Gastrocnemius medialis (tissue), 4 donors: ENCODE measurements around the gene SLC25A21. TPM values are rescaled to one million over a fixed set of nuclear protein-coding genes. Genes with fewer than 3 reads are reported as not detected.

Experiments used
- ATAC-seq, 2 donors: fragments of 150-250 bp; one replicate each; pipeline ENCODE4 v1.9.1; 2016
- DNase-seq, 2 donors: peaks; one replicate each; pipeline ENCODE4 v3.0.0-alpha.2; 2019
- H3K27ac ChIP-seq, 4 donors: fragments of 200-600 bp; sonication (generic); 1 replicate in 1 of 4; 2 replicates in 3 of 4; pipeline ENCODE4 v1.5.1; 2016 to 2018; ENCODE audit warnings: mild to moderate bottlenecking in 2 of 4, moderate library complexity in 1 of 4
- H3K27me3 ChIP-seq, 3 donors: fragments of 200-600 bp; sonication (generic) in 2 of 3; 1 replicate in 1 of 3; 2 replicates in 2 of 3; pipeline versions ENCODE4 v1.5.1 to v1.6.0; 2016 to 2019; ENCODE audit warnings: mild to moderate bottlenecking in 1 of 3, moderate library complexity in 1 of 3
- H3K36me3 ChIP-seq, 2 donors: fragments of 200-600 bp; sonication (generic) in 1 of 2; one replicate each; pipeline ENCODE4 v1.5.1; 2017 to 2018
- H3K4me1 ChIP-seq, 2 donors: fragments of 200-600 bp; sonication (generic) in 1 of 2; one replicate each; pipeline ENCODE4 v1.5.1; 2016 to 2017; ENCODE audit warnings: mild to moderate bottlenecking in 2 of 2
- H3K4me3 ChIP-seq, 4 donors: fragments of 200-600 bp; sonication (generic) in 3 of 4; 1 replicate in 1 of 4; 2 replicates in 3 of 4; pipeline ENCODE4 v1.5.1; 2016 to 2019; ENCODE audit warnings: mild to moderate bottlenecking in 2 of 4
- H3K9me3 ChIP-seq, 3 donors: fragments of 200-600 bp; sonication (generic) in 2 of 3; 1 replicate in 1 of 3; 2 replicates in 2 of 3; pipeline ENCODE4 v1.5.1; 2016 to 2019
- CTCF ChIP-seq, 5 experiments: fragments of 450-650 bp in 3 of 5; fragments of 200-600 bp in 2 of 5; sonication (generic) in 2 of 5; IDR thresholded peaks in 4 of 5; conservative IDR thresholded peaks in 1 of 5; 1 replicate in 4 of 5; 2 replicates in 1 of 5; pipeline ENCODE4 v1.5.1; 2016 to 2019; ENCODE audit warnings: antibody characterized with exemption in 5 of 5, mild to moderate bottlenecking in 3 of 5, moderate library complexity in 3 of 5
- POLR2A ChIP-seq, 2 donors: fragments of 450-650 bp; IDR thresholded peaks; one replicate each; pipeline ENCODE4 v1.6.1; 2017; ENCODE audit warnings: antibody characterized with exemption in 2 of 2, mild to moderate bottlenecking in 2 of 2, moderate library complexity in 2 of 2
- in situ Hi-C, 4 donors: fragments of 200-750 bp; cut with MboI; loops; one replicate each; pipeline versions ENCODE4 v1.15.0 to v1.8.0; 2017; ENCODE audit warnings: low sequenced_read_pairs in 4 of 4
- intact Hi-C: fragments of 100-400 bp; cut with DNase I; formaldehyde crosslinking; loops from one replicate; pipeline ENCODE4 v1.15.1; 2023; ENCODE audit warnings: low total_unique reads
- total RNA-seq, 4 donors: library from RNA; depleted of rRNA; stranded (reverse); fragments of >200 nt; gene quantifications; one replicate each; pipeline versions ENCODE4 v1.1.0 to v1.2.3, GENCODE V29; 2016

Gene SLC25A21
- total RNA-seq, 4 donors from 2014 or later = 1.9 TPM; not detected in 3

DNA sequence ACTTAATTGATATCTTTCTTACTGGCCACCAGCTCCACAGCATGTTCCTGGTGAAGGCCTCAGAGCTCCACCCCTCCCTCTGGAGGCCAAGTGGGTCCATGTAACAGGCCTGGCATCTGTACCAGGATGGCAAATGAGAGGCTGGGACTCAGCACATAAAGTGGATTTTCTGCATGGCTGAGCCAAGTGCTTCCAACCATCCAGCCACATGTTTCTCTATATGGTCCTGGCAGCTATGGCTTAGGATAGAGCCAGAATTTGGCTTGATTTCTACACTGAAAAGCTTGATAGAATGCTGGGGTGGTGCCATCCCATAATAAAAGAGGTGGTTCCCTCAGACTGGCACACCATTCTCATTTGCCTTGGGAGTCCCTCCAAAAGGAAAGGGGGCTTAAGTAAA is 416.6 kb downstream of the SLC25A21 start:
- H3K36me3 ChIP-seq = no peaks in the 10 kb centered on the region
- H3K9me3 ChIP-seq = no peaks in the 10 kb centered on the region
- H3K27me3 ChIP-seq = no peaks in the 10 kb centered on the region
- DNase-seq (no peak), ATAC-seq (no peak)
- intact Hi-C loops = no loop called here
- H3K27ac ChIP-seq = no peak overlapping the region
- H3K4me3 ChIP-seq = no peak overlapping the region
- TF ChIP-seq CTCF (IDR thresholded peaks at IDR 0.05 in 4 of 5, conservative IDR thresholded peaks at IDR 0.05 in 1 of 5) (no peak), POLR2A (IDR thresholded peaks at IDR 0.05) (no peak)
- in situ Hi-C loops = no loop called here
- H3K4me1 ChIP-seq = no peaks in the 10 kb centered on the region

DNA sequence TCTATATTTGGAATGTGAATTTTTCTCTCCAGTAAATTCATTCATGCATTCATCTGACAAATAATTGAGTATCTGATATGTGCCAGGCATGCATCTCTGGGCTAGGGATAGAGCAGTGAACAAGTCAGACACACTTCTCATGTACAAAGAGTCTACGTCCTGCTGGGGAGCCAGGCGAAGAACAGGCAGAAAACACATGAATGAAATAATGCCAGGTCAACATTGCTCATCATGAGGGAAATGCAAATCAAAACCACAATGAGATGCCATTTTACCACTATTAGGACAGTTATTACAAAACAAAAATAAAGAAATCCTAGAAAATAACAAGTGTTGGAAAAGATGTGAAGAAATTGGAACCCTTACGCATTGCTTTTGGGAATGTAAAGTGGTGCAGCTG is 420.5 kb downstream of the SLC25A21 start:
- in situ Hi-C loops (no loop called here), intact Hi-C loops (no loop called here)
- H3K36me3 ChIP-seq = no peaks in the 10 kb centered on the region
- H3K27me3 ChIP-seq = no peaks in the 10 kb centered on the region
- no peaks in the 10 kb centered on the region for H3K4me1 ChIP-seq
- no peak overlapping the region for H3K27ac ChIP-seq
- no peak for ATAC-seq
- TF ChIP-seq CTCF (IDR thresholded peaks at IDR 0.05 in 4 of 5, conservative IDR thresholded peaks at IDR 0.05 in 1 of 5) (no peak), POLR2A (IDR thresholded peaks at IDR 0.05) (no peak)
- H3K4me3 ChIP-seq = no peak overlapping the region
- no peak for DNase-seq
- no peaks in the 10 kb centered on the region for H3K9me3 ChIP-seq

GRCh38 chr14:36751106-36751505 is 421.3 kb downstream of the SLC25A21 start:
- ATAC-seq (no peak), DNase-seq (no peak)
- H3K27ac ChIP-seq = no peak overlapping the region
- intact Hi-C loops (no loop called here), in situ Hi-C loops (no loop called here)
- H3K36me3 ChIP-seq = no peaks in the 10 kb centered on the region
- no peaks in the 10 kb centered on the region for H3K27me3 ChIP-seq
- no peak overlapping the region for H3K4me3 ChIP-seq
- TF ChIP-seq POLR2A (IDR thresholded peaks at IDR 0.05) (no peak), CTCF (IDR thresholded peaks at IDR 0.05 in 4 of 5, conservative IDR thresholded peaks at IDR 0.05 in 1 of 5) (no peak)
- H3K9me3 ChIP-seq = no peaks in the 10 kb centered on the region
- H3K4me1 ChIP-seq = no peaks in the 10 kb centered on the region

DNA sequence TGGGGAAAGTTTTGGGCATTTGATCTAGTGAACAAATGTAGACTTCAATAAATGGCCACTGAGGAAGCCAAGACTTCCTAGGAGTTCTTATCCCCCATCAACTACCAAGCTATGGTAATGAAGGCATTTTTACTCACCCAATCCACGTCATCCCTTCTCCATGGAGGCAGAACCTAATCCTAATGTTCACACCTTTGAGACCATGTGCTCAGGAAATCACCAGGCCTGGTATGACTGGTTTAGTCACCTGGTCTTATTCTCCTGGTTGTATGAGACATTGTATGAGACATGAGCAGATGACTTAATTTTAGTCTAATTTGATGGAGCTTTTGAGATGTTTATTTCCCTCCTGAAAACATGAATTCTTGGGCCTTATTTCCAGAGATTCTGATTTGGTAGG is 422.2 kb downstream of the SLC25A21 start:
- TF ChIP-seq CTCF (IDR thresholded peaks at IDR 0.05 in 4 of 5, conservative IDR thresholded peaks at IDR 0.05 in 1 of 5) = no peak
- in situ Hi-C loops (no loop called here), intact Hi-C loops (no loop called here)
- Histone ChIP-seq H3K9me3 (no peaks in the 10 kb centered on the region), H3K36me3 (no peaks in the 10 kb centered on the region), H3K4me1 (no peaks in the 10 kb centered on the region), H3K27ac (no peak overlapping the region), H3K4me3 (no peak overlapping the region), H3K27me3 (no peaks in the 10 kb centered on the region)
- DNase-seq (no peak), ATAC-seq (no peak)

DNA sequence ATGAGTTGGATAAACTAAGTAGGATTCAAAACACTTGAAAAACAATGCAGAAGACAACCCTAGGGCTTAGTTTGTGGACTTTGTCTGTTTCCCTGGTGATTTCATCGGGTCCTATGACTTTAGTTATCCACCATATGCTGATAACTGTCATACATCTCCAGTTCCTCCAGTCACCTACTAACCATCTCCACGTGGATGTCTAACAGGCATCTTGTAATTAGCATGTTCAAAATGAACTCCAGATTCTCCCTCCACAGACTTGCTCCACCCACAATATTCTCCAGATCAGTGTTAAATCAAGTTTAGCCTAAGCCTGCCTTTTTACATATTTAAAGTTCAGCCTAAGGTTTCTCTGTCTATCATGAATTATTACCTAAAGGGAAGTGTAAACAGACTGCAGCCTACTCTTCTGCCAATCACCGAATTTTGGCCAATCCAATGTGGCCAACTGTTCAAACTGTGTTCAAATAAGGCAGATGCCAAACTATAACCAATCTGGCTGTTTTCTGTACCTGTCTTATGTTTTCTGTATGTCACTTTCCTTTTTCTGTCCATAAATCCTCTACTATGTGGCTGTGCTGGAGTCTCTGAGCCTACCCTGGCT is 423.7 kb downstream of the SLC25A21 start:
- ATAC-seq = no peak
- H3K27ac ChIP-seq = no peak overlapping the region
- H3K36me3 ChIP-seq = no peaks in the 10 kb centered on the region
- H3K4me3 ChIP-seq = no peak overlapping the region
- DNase-seq = no peak
- peaks cover 0 to 4% (median 0%) of the 10 kb centered on the region in 3 donors for H3K9me3 ChIP-seq
- in situ Hi-C loops (no loop called here), intact Hi-C loops (no loop called here)
- no peaks in the 10 kb centered on the region for H3K4me1 ChIP-seq
- TF ChIP-seq POLR2A (IDR thresholded peaks at IDR 0.05) = no peak
- TF ChIP-seq CTCF (IDR thresholded peaks at IDR 0.05 in 4 of 5, conservative IDR thresholded peaks at IDR 0.05 in 1 of 5) = no peak
- H3K27me3 ChIP-seq = no peaks in the 10 kb centered on the region
